NT2/D1 (cell line): ENCODE results near the gene POLR2H.

Experiments used
- SUZ12 ChIP-seq: IDR thresholded peaks from 2 replicates; pipeline ENCODE4 v1.6.1; 2011; ENCODE audit not compliant: insufficient read length, insufficient read depth; ENCODE audit errors: extremely low read depth
- YY1 ChIP-seq: IDR thresholded peaks from 2 replicates; pipeline ENCODE4 v1.6.1; 2011; ENCODE audit not compliant: insufficient read length, insufficient read depth
- ZNF274 ChIP-seq: IDR thresholded peaks from 2 replicates; pipeline ENCODE4 v1.6.1; 2011; ENCODE audit warnings: mild to moderate bottlenecking, low read depth, low read length

GRCh38 chr3:184414418-184415202 lies 53.1 kb downstream of the POLR2H start:
- no peak for TF ChIP-seq YY1
- no peak for TF ChIP-seq ZNF274
- TF ChIP-seq SUZ12, result no peak
